GM12878 (cell line): ENCODE measurements around the gene NNAT. TPM values are rescaled to one million over a fixed set of nuclear protein-coding genes. Genes with fewer than 3 reads are reported as not detected.

ENCODE experiments used
- ATAC-seq: fragments of 200-7000 bp; cut with Tn5 transposase; 3 replicates; pipeline ENCODE4 v1.9.1; 2020; ENCODE audit warnings: mild to moderate bottlenecking, moderate library complexity
- BruUV-seq: library from RNA; stranded (reverse); fragments of 400-500 nt; replicated peaks from 2 replicates; lab custom pipeline; 2021; lab: Mats Ljungman, UMichigan
- CTCF ChIA-PET: fragments of 300-600 bp; sonication (Branson Sonifier 250); formaldehyde crosslinking; extraction: SDS; loops from one replicate; lab custom pipeline; 2021; ENCODE audit warnings: inconsistent platforms; lab: Yijun Ruan, JAX
- POLR2A ChIA-PET: fragments of 350-600 bp; formaldehyde crosslinking; extraction: SDS; loops from one replicate; lab custom pipeline; 2021; ENCODE audit warnings: inconsistent platforms; lab: Charles Lee
- RAD21 ChIA-PET: fragments of 300-600 bp; sonication (Branson Sonifier 250); formaldehyde crosslinking; loops from one replicate; lab custom pipeline; 2023; ENCODE audit warnings: antibody characterized with exemption; ENCODE audit not compliant: unreplicated experiment; lab: Charles Lee
- SMC1A ChIA-PET: fragments of 300-600 bp; sonication (Branson Sonifier 250); formaldehyde crosslinking; loops from one replicate; lab custom pipeline; 2023; ENCODE audit not compliant: unreplicated experiment, uncharacterized antibody; lab: Charles Lee
- DNase-seq: peaks from one replicate; pipeline ENCODE4 v3.0.0-alpha.2; 2011; ENCODE audit warnings: low read depth, low spot score
- FAIRE-seq: peaks from 3 replicates; lab custom pipeline; 2011; peaks lifted over from hg19 to GRCh38; lab: Jason Lieb, UNC
- H2AFZ ChIP-seq: 2 replicates; pipeline ENCODE4 v1.6.0; 2011; ENCODE audit warnings: low read depth, low read length, control low read depth; ENCODE audit not compliant: control insufficient read depth
- H3K27ac ChIP-seq: 2 replicates; pipeline ENCODE4 v1.5.1; 2011; ENCODE audit warnings: control low read depth; ENCODE audit not compliant: control insufficient read depth, insufficient read depth
- H3K27me3 ChIP-seq, 2 experiments: replicated peaks in 1 of 2; 2 replicates each; pipeline versions ENCODE4 v1.6.0 to v1.6.1; 2011; ENCODE audit warnings: low read length in 1 of 2; ENCODE audit not compliant: control insufficient read depth in 2 of 2, insufficient read depth in 2 of 2
- H3K36me3 ChIP-seq, 2 experiments: 2 replicates each; pipeline ENCODE4 v1.5.1; 2011; ENCODE audit warnings: low read length in 1 of 2; ENCODE audit not compliant: control insufficient read depth in 2 of 2, insufficient read depth in 2 of 2
- H3K4me1 ChIP-seq: 2 replicates; pipeline ENCODE4 v1.6.1; 2011; ENCODE audit warnings: mild to moderate bottlenecking, low read length, moderate library complexity, mixed read lengths; ENCODE audit not compliant: control insufficient read depth, insufficient read depth
- H3K4me2 ChIP-seq: 2 replicates; pipeline ENCODE4 v1.6.0; 2011; ENCODE audit warnings: control low read depth; ENCODE audit not compliant: control insufficient read depth, insufficient read depth
- H3K4me3 ChIP-seq: fragments of 200-600 bp; sonication (generic); 2 replicates; pipeline ENCODE4 v1.5.1; 2016
- H3K79me2 ChIP-seq: 2 replicates; pipeline ENCODE4 v1.6.0; 2011; ENCODE audit warnings: low read length; ENCODE audit not compliant: control insufficient read depth, insufficient read depth
- H3K9ac ChIP-seq: 2 replicates; pipeline ENCODE4 v1.8.0; 2011; ENCODE audit warnings: low read length, control low read depth, mixed read lengths; ENCODE audit not compliant: control insufficient read depth, insufficient read depth
- H3K9me3 ChIP-seq: replicated peaks from 3 replicates; pipeline ENCODE4 v1.5.1; 2011; ENCODE audit warnings: mild to moderate bottlenecking, low read length; ENCODE audit not compliant: control insufficient read depth, insufficient read depth
- H4K20me1 ChIP-seq: 2 replicates; pipeline ENCODE4 v1.6.0; 2011; ENCODE audit not compliant: control insufficient read depth, insufficient read depth
- DPF2 ChIP-seq: fragments of 450-650 bp; IDR thresholded peaks from 2 replicates; pipeline ENCODE4 v1.6.1; 2017; ENCODE audit warnings: mild to moderate bottlenecking
- HDAC6 ChIP-seq: fragments of 200-600 bp; sonication (generic); IDR thresholded peaks from one replicate; pipeline ENCODE4 v1.8.0; 2017; ENCODE audit warnings: antibody characterized with exemption; ENCODE audit not compliant: unreplicated experiment
- NBN ChIP-seq: fragments of 450-650 bp; IDR thresholded peaks from 2 replicates; pipeline ENCODE4 v1.6.1; 2016
- NFIC ChIP-seq: IDR thresholded peaks from 2 replicates; pipeline ENCODE4 v1.6.1; 2012; ENCODE audit warnings: low read depth, mild to moderate bottlenecking, inconsistent platforms, low read length, moderate library complexity
- SMAD5 ChIP-seq: IDR thresholded peaks from 2 replicates; pipeline ENCODE4 v1.6.1; 2016; ENCODE audit warnings: antibody characterized with exemption, low read depth
- ZZZ3 ChIP-seq: IDR thresholded peaks from 2 replicates; pipeline ENCODE4 v1.6.1; 2011; ENCODE audit warnings: low read depth; ENCODE audit not compliant: control insufficient read depth, insufficient read length
- WGBS: methylation state at CpG from one replicate; pipeline ENCODE4 v1.1.6; 2016; ENCODE audit warnings: low lambda C conversion rate; ENCODE audit not compliant: insufficient replicate concordance, insufficient coverage; ENCODE audit errors: missing lambda C conversion rate; 5-methylcytosine and 5-hydroxymethylcytosine counted together
- in situ Hi-C: fragments of 300-500 bp; cut with MboI; formaldehyde crosslinking; loops from 9 replicates; pipeline ENCODE4 v1.14.3; 2018; ENCODE audit warnings: mixed read lengths
- intact Hi-C: fragments of 100-400 bp; cut with micrococcal nuclease; formaldehyde crosslinking; loops from one replicate; pipeline ENCODE4 v1.14.2; 2022; ENCODE audit not compliant: unreplicated experiment
- polyA plus RNA-seq, 11 experiments: library from polyadenylated mRNA; depleted of rRNA in 4 of 11; unstranded in 6 of 11; stranded (reverse) in 5 of 11; fragments of >200 nt; fragmentation: Nextera tagmentation in 4 of 11; fragmentation: Illumina TruSeq in 1 of 11; extraction: Ambion mirVana in 4 of 11; extraction: Trizol in 1 of 11; gene quantifications; 1 replicate in 1 of 11; 2 replicates in 10 of 11; pipeline versions ENCODE4 v1.2.1 to v1.2.3, GENCODE V29; 2011 to 2016; ENCODE audit warnings: inconsistent platforms in 2 of 11, missing spikeins in 2 of 11, low read depth in 1 of 11
- total RNA-seq, 4 experiments: library from RNA; depleted of rRNA in 3 of 4; stranded (reverse); fragments of >200 nt in 3 of 4; fragmentation: Illumina TruSeq in 1 of 4; extraction: Trizol in 1 of 4; gene quantifications; 2 replicates each; pipeline versions ENCODE4 v1.2.1 to v1.2.3, GENCODE V29; 2013 to 2021
- TF ChIP-seq, protein P1 (sequence below): fragments of 450-650 bp; IDR thresholded peaks from 2 replicates; pipeline ENCODE4 v1.6.1; 2017; ENCODE audit warnings: low read depth, mild to moderate bottlenecking, moderate library complexity
- TF ChIP-seq, protein P2 (sequence below): fragments of 150-350 bp; IDR thresholded peaks from 2 replicates; pipeline ENCODE4 v1.6.1; 2016; ENCODE audit warnings: low read depth, low read length
- TF ChIP-seq, protein P3 (sequence below), 3 experiments: IDR thresholded peaks in 2 of 3; conservative IDR thresholded peaks in 1 of 3; 2 replicates each; pipeline ENCODE4 v1.5.1; 2011; ENCODE audit warnings: low read depth in 3 of 3, low read length in 3 of 3, mild to moderate bottlenecking in 3 of 3, control low read depth in 2 of 3, moderate library complexity in 2 of 3, inconsistent platforms in 1 of 3, mixed read lengths in 1 of 3; ENCODE audit not compliant: control insufficient read depth in 2 of 3, insufficient read depth in 1 of 3; ENCODE audit errors: extremely low read depth in 1 of 3
- TF ChIP-seq, protein P4 (sequence below): fragments of 150-350 bp; IDR thresholded peaks from 2 replicates; pipeline ENCODE4 v1.6.1; 2014; ENCODE audit warnings: mild to moderate bottlenecking, low read depth, low read length
- TF ChIP-seq, protein P5 (sequence below): fragments of 450-650 bp; IDR thresholded peaks from 2 replicates; pipeline ENCODE4 v1.6.1; 2016; ENCODE audit warnings: mild to moderate bottlenecking

The NNAT gene
- total and polyA plus RNA-seq, 10 of the 15 experiments (the other 5 are each of a cell fraction or from before 2014, with no cell fraction given), result 0.22 to 0.99 (median 0.42) TPM; not detected in 7

DNA sequence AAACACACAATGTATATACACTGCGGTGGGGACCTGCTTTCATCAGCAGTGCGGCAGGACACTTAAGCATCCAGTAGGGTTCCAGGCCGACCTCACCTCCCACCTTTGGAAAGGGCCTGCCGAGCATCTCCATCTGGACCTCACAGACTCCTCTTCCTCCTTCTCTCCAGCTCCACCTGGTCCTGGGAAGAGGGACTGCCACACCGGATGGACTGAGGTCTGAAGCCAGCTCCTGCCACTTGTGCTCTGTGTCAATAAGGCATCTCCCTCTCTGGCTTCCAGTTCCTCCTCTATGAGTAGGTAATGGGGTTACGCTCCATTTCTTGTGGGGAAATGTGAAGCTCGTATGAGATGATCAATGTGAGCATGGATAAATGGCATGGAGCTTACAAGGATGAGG is 19.1 kb upstream of the NNAT start:
- SMC1A ChIA-PET, result interaction anchor here (1.4 kb wide), 1 partner anchor 23 kb away, joined by 3 read pairs; no protein-coding TSS in a partner anchor
- RAD21 ChIA-PET, result no interaction called here
- no peak for ATAC-seq
- WGBS, result 73% methylated on average over 7 of the region's 7 CpGs
- Histone ChIP-seq H3K27me3 (no peaks in the 10 kb centered on the region), H3K79me2 (no peaks in the 10 kb centered on the region), H3K4me2 (no peak overlapping the region), H4K20me1 (no peaks in the 10 kb centered on the region), H3K9me3 (no peaks in the 10 kb centered on the region), H3K4me1 (no peaks in the 10 kb centered on the region), H3K4me3 (no peak overlapping the region), H2AFZ (no peak overlapping the region), H3K27ac (no peak overlapping the region), H3K36me3 (0 out of 4 replicates have a peak, but pooled peaks cover 0 to 4% of the 10 kb centered on the region in 2 experiments), H3K9ac (no peak overlapping the region)
- POLR2A ChIA-PET, result interaction anchor here (0.5 to 0.6 kb wide), 2 partner anchors 197 to 535 kb away, joined by 3 to 4 read pairs; no protein-coding TSS in a partner anchor
- no peak for DNase-seq
- no peak for FAIRE-seq
- BruUV-seq, result no TSS peak
- in situ Hi-C loops, result no loop called here
- intact Hi-C loops, result no loop called here
- CTCF ChIA-PET, result interaction anchor here (1.3 to 1.6 kb wide), 2 partner anchors 9 to 312 kb away, joined by 3 to 5 read pairs; no protein-coding TSS in a partner anchor
- TF ChIP-seq, protein P1, sequence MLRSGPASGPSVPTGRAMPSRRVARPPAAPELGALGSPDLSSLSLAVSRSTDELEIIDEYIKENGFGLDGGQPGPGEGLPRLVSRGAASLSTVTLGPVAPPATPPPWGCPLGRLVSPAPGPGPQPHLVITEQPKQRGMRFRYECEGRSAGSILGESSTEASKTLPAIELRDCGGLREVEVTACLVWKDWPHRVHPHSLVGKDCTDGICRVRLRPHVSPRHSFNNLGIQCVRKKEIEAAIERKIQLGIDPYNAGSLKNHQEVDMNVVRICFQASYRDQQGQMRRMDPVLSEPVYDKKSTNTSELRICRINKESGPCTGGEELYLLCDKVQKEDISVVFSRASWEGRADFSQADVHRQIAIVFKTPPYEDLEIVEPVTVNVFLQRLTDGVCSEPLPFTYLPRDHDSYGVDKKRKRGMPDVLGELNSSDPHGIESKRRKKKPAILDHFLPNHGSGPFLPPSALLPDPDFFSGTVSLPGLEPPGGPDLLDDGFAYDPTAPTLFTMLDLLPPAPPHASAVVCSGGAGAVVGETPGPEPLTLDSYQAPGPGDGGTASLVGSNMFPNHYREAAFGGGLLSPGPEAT, result no peak
- TF ChIP-seq NBN (no peak), SMAD5 (no peak), ZZZ3 (no peak), NFIC (no peak), HDAC6 (no peak), DPF2 (no peak)
- TF ChIP-seq, protein P2, sequence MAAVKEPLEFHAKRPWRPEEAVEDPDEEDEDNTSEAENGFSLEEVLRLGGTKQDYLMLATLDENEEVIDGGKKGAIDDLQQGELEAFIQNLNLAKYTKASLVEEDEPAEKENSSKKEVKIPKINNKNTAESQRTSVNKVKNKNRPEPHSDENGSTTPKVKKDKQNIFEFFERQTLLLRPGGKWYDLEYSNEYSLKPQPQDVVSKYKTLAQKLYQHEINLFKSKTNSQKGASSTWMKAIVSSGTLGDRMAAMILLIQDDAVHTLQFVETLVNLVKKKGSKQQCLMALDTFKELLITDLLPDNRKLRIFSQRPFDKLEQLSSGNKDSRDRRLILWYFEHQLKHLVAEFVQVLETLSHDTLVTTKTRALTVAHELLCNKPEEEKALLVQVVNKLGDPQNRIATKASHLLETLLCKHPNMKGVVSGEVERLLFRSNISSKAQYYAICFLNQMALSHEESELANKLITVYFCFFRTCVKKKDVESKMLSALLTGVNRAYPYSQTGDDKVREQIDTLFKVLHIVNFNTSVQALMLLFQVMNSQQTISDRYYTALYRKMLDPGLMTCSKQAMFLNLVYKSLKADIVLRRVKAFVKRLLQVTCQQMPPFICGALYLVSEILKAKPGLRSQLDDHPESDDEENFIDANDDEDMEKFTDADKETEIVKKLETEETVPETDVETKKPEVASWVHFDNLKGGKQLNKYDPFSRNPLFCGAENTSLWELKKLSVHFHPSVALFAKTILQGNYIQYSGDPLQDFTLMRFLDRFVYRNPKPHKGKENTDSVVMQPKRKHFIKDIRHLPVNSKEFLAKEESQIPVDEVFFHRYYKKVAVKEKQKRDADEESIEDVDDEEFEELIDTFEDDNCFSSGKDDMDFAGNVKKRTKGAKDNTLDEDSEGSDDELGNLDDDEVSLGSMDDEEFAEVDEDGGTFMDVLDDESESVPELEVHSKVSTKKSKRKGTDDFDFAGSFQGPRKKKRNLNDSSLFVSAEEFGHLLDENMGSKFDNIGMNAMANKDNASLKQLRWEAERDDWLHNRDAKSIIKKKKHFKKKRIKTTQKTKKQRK, result no peak
- TF ChIP-seq, protein P3, sequence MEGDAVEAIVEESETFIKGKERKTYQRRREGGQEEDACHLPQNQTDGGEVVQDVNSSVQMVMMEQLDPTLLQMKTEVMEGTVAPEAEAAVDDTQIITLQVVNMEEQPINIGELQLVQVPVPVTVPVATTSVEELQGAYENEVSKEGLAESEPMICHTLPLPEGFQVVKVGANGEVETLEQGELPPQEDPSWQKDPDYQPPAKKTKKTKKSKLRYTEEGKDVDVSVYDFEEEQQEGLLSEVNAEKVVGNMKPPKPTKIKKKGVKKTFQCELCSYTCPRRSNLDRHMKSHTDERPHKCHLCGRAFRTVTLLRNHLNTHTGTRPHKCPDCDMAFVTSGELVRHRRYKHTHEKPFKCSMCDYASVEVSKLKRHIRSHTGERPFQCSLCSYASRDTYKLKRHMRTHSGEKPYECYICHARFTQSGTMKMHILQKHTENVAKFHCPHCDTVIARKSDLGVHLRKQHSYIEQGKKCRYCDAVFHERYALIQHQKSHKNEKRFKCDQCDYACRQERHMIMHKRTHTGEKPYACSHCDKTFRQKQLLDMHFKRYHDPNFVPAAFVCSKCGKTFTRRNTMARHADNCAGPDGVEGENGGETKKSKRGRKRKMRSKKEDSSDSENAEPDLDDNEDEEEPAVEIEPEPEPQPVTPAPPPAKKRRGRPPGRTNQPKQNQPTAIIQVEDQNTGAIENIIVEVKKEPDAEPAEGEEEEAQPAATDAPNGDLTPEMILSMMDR (IDR thresholded peaks at IDR 0.05 in 2 of 3, conservative IDR thresholded peaks at IDR 0.05 in 1 of 3; ENCODE audit: control insufficient read depth in 2 of 3, extremely low read depth in 1 of 3, insufficient read depth in 1 of 3, low read depth in 3 of 3, low read length in 3 of 3), result no peak
- TF ChIP-seq, protein P4, sequence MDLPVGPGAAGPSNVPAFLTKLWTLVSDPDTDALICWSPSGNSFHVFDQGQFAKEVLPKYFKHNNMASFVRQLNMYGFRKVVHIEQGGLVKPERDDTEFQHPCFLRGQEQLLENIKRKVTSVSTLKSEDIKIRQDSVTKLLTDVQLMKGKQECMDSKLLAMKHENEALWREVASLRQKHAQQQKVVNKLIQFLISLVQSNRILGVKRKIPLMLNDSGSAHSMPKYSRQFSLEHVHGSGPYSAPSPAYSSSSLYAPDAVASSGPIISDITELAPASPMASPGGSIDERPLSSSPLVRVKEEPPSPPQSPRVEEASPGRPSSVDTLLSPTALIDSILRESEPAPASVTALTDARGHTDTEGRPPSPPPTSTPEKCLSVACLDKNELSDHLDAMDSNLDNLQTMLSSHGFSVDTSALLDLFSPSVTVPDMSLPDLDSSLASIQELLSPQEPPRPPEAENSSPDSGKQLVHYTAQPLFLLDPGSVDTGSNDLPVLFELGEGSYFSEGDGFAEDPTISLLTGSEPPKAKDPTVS, result no peak
- TF ChIP-seq, protein P5, sequence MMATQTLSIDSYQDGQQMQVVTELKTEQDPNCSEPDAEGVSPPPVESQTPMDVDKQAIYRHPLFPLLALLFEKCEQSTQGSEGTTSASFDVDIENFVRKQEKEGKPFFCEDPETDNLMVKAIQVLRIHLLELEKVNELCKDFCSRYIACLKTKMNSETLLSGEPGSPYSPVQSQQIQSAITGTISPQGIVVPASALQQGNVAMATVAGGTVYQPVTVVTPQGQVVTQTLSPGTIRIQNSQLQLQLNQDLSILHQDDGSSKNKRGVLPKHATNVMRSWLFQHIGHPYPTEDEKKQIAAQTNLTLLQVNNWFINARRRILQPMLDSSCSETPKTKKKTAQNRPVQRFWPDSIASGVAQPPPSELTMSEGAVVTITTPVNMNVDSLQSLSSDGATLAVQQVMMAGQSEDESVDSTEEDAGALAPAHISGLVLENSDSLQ, result no peak
